K562 (cell line): Measurements from ENCODE around the gene CPZ.

Source experiments
- GABPB1 ChIP-seq: sonication (generic); formaldehyde crosslinking; IDR thresholded peaks from 2 replicates; pipeline ENCODE4 v1.8.0; 2022; ENCODE audit warnings: mild to moderate bottlenecking, missing genetic modification reagents
- KLF10 ChIP-seq: fragments of 250-450 bp; sonication (Bioruptor Pico); IDR thresholded peaks from 2 replicates; pipeline ENCODE4 v1.6.1; 2021; ENCODE audit warnings: matching md5 sums
- ZNF639 ChIP-seq, 2 experiments: fragments of 200-800 bp in 1 of 2; sonication (Bioruptor generic) in 1 of 2; sonication (generic) in 1 of 2; formaldehyde crosslinking in 1 of 2; IDR thresholded peaks in 1 of 2; conservative IDR thresholded peaks in 1 of 2; 2 replicates each; pipeline versions ENCODE4 v1.5.0 to v1.6.1; 2016 to 2020; ENCODE audit warnings: missing compliant biosample characterization in 1 of 2, missing genetic modification characterization in 1 of 2, missing genetic modification reagents in 1 of 2

GRCh38 chr4:8556341-8557150 lies 36.0 kb upstream of the CPZ start:
- TF ChIP-seq ZNF639 (CRISPR knock-in tag; conservative IDR thresholded peaks at IDR 0.05 in 1 of 2, IDR thresholded peaks at IDR 0.05 in 1 of 2), result no peak
- no peak for TF ChIP-seq GABPB1 (CRISPR knock-in tag)
- no peak for TF ChIP-seq KLF10
